CD14-positive monocyte (primary cell): ENCODE measurements around the gene ARID1B. TPM values are rescaled to one million over a fixed set of nuclear protein-coding genes. Genes with fewer than 3 reads are reported as not detected.
A peak's percentile ranks its signal among the peaks of the same experiment; 100 is the strongest.

Experiments used
- DNase-seq, 3 donors: peaks; one replicate each; pipeline ENCODE4 v3.0.0-alpha.2; 2011 to 2022
- H2AFZ ChIP-seq: 2 replicates; pipeline ENCODE4 v1.6.0; 2012; ENCODE audit warnings: mild to moderate bottlenecking, low read depth, low read length, inconsistent platforms; ENCODE audit not compliant: insufficient read depth, poor library complexity, severe bottlenecking
- H3K27ac ChIP-seq, 2 donors: 1 replicate in 1 of 2; 2 replicates in 1 of 2; pipeline ENCODE4 v1.5.1; 2012 to 2013; ENCODE audit warnings: low read length in 2 of 2, control low read depth in 1 of 2, inconsistent platforms in 1 of 2, low read depth in 1 of 2, mild to moderate bottlenecking in 1 of 2
- H3K27me3 ChIP-seq, 2 donors: one replicate each; pipeline versions ENCODE4 v1.6.0 to v1.6.1; 2011 to 2013; ENCODE audit warnings: low read length in 2 of 2; ENCODE audit not compliant: control insufficient read depth in 2 of 2, insufficient read depth in 2 of 2
- H3K36me3 ChIP-seq, 2 donors: replicated peaks in 1 of 2; 1 replicate in 1 of 2; 2 replicates in 1 of 2; pipeline versions ENCODE4 v1.5.1 to v1.6.1; 2012 to 2013; ENCODE audit warnings: low read length in 2 of 2, control low read depth in 1 of 2, inconsistent platforms in 1 of 2, mild to moderate bottlenecking in 1 of 2; ENCODE audit not compliant: insufficient read depth in 2 of 2, control insufficient read depth in 1 of 2
- H3K4me1 ChIP-seq, 2 donors: 1 replicate in 1 of 2; 2 replicates in 1 of 2; pipeline versions ENCODE4 v1.5.1 to v1.6.1; 2012 to 2013; ENCODE audit warnings: low read length in 2 of 2, control low read depth in 1 of 2, inconsistent platforms in 1 of 2, mild to moderate bottlenecking in 1 of 2, moderate library complexity in 1 of 2; ENCODE audit not compliant: insufficient read depth in 2 of 2, control insufficient read depth in 1 of 2
- H3K4me2 ChIP-seq: replicated peaks from 2 replicates; pipeline ENCODE3; 2012; ENCODE audit warnings: low read length, moderate library complexity, mild to moderate bottlenecking; ENCODE audit not compliant: poor library complexity, severe bottlenecking; ENCODE audit errors: extremely low read depth
- H3K4me3 ChIP-seq, 3 experiments: fragments of 200-600 bp in 1 of 3; sonication (generic) in 1 of 3; replicated peaks in 1 of 3; 1 replicate in 2 of 3; 2 replicates in 1 of 3; pipeline ENCODE4 v1.5.1; 2011 to 2013; ENCODE audit warnings: low read length in 3 of 3, mild to moderate bottlenecking in 3 of 3, control low read depth in 2 of 3, low read depth in 2 of 3, inconsistent platforms in 1 of 3, moderate library complexity in 1 of 3
- H3K79me2 ChIP-seq: 2 replicates; pipeline ENCODE4 v1.6.0; 2012; ENCODE audit warnings: mild to moderate bottlenecking, control low read depth, inconsistent platforms, low read length, moderate library complexity; ENCODE audit not compliant: insufficient read depth
- H3K9ac ChIP-seq: 2 replicates; pipeline ENCODE4 v1.6.0; 2017; ENCODE audit warnings: low read length, mild to moderate bottlenecking; ENCODE audit not compliant: insufficient read depth, poor library complexity, severe bottlenecking
- H3K9me3 ChIP-seq, 2 donors: replicated peaks in 1 of 2; 1 replicate in 1 of 2; 2 replicates in 1 of 2; pipeline versions ENCODE4 v1.5.1 to v1.6.1; 2012 to 2013; ENCODE audit warnings: low read length in 2 of 2, control low read depth in 1 of 2; ENCODE audit not compliant: control insufficient read depth in 1 of 2, insufficient read depth in 1 of 2
- H4K20me1 ChIP-seq: 2 replicates; pipeline ENCODE4 v1.6.0; 2012; ENCODE audit warnings: mild to moderate bottlenecking, low read length, control low read depth, moderate library complexity; ENCODE audit not compliant: insufficient read depth
- H3K27ac Mint-ChIP-seq, 7 donors: one replicate each; pipeline ENCODE4 v1.8.0; 2020; ENCODE audit warnings: mild to moderate bottlenecking in 7 of 7, mixed read lengths in 7 of 7, moderate library complexity in 6 of 7, inconsistent platforms in 2 of 7
- H3K27me3 Mint-ChIP-seq, 3 donors: one replicate each; pipeline ENCODE4 v1.8.0; 2021 to 2022; ENCODE audit warnings: low read depth in 3 of 3, mild to moderate bottlenecking in 3 of 3, mixed read lengths in 3 of 3, moderate library complexity in 3 of 3, inconsistent platforms in 1 of 3
- H3K36me3 Mint-ChIP-seq, 2 donors: one replicate each; pipeline ENCODE4 v1.8.0; 2020; ENCODE audit warnings: mixed read lengths in 2 of 2, inconsistent platforms in 1 of 2, mild to moderate bottlenecking in 1 of 2
- H3K4me1 Mint-ChIP-seq: one replicate; pipeline ENCODE4 v1.8.0; 2020; ENCODE audit warnings: mild to moderate bottlenecking, mixed read lengths
- H3K4me3 Mint-ChIP-seq, 2 donors: one replicate each; pipeline ENCODE4 v1.8.0; 2020; ENCODE audit warnings: mild to moderate bottlenecking in 2 of 2, mixed read lengths in 2 of 2, moderate library complexity in 1 of 2
- H3K9me3 Mint-ChIP-seq, 7 donors: one replicate each; pipeline ENCODE4 v1.8.0; 2020 to 2022; ENCODE audit warnings: mixed read lengths in 7 of 7, mild to moderate bottlenecking in 6 of 7, moderate library complexity in 6 of 7, inconsistent platforms in 2 of 7
- CTCF ChIP-seq: fragments of 200-600 bp; IDR thresholded peaks from one replicate; pipeline ENCODE4 v1.8.0; 2022; ENCODE audit warnings: antibody characterized with exemption, mild to moderate bottlenecking
- WGBS: methylation state at CpG from one replicate; pipeline ENCODE4 v1.1.5; 2013; ENCODE audit warnings: missing lambda C conversion rate; ENCODE audit not compliant: insufficient coverage; 5-methylcytosine and 5-hydroxymethylcytosine counted together
- intact Hi-C, 2 donors: fragments of 100-400 bp; cut with micrococcal nuclease; formaldehyde crosslinking; loops; one replicate each; pipeline versions ENCODE4 v1.15.0 to v1.15.1; 2023
- polyA plus RNA-seq, 3 donors: library from polyadenylated mRNA; depleted of rRNA in 1 of 3; unstranded in 2 of 3; stranded (reverse) in 1 of 3; fragments of 300-500 nt in 2 of 3; fragments of >200 nt in 1 of 3; fragmentation: Illumina TruSeq in 2 of 3; gene quantifications; 1 replicate in 2 of 3; 2 replicates in 1 of 3; pipeline ENCODE4 v1.2.3, GENCODE V29; 2012 to 2021

The ARID1B gene
- polyA plus RNA-seq, 3 donors, result 3.2 to 22.1 (median 3.8) TPM

- WGBS, result no CpG with 5 or more reads among the region's 3 CpGs
- Histone ChIP-seq H3K4me2 (no peak overlapping the region), H3K27ac (no peak overlapping the region), H3K9ac (no peak overlapping the region), H3K4me1 (no peaks in the 10 kb centered on the region), H3K9me3 (no peaks in the 10 kb centered on the region), H3K4me3 (no peak overlapping the region), H3K27me3 (no peaks in the 10 kb centered on the region), H3K79me2 (peaks cover 87% of the 10 kb centered on the region), H4K20me1 (peaks cover 62% of the 10 kb centered on the region), H2AFZ (no peak overlapping the region), H3K36me3 (peaks cover 18 to 26% of the 10 kb centered on the region in 2 donors)
- intact Hi-C loops, result no loop called here
- DNase-seq, result no peak
- Mint-ChIP-seq H3K4me3 (no peak overlapping the region), H3K9me3 (no peaks in the 10 kb centered on the region), H3K27ac (peak overlapping the region in 2 of 7 donors; percentile 21 to 27), H3K27me3 (no peaks in the 10 kb centered on the region), H3K4me1 (peaks cover 4% of the 10 kb centered on the region), H3K36me3 (peaks cover 40 to 42% of the 10 kb centered on the region in 2 donors)
- no peak for TF ChIP-seq CTCF
Observed at GRCh38 chr6:156832669-156833068, 55.5 kb downstream of the ARID1B start.

GRCh38 chr6:156833755-156834154 is 56.6 kb downstream of the ARID1B start:
- Mint-ChIP-seq H3K36me3 (peaks cover 40 to 42% of the 10 kb centered on the region in 2 donors), H3K27me3 (no peaks in the 10 kb centered on the region), H3K4me3 (no peak overlapping the region), H3K9me3 (no peaks in the 10 kb centered on the region), H3K27ac (no peak overlapping the region), H3K4me1 (no peaks in the 10 kb centered on the region)
- Histone ChIP-seq H4K20me1 (peaks cover 59% of the 10 kb centered on the region), H3K79me2 (peaks cover 84% of the 10 kb centered on the region), H3K27ac (no peak overlapping the region), H3K4me3 (no peak overlapping the region), H3K4me1 (peaks cover 0 to 1% of the 10 kb centered on the region in 2 donors), H3K27me3 (no peaks in the 10 kb centered on the region), H3K9ac (no peak overlapping the region), H3K4me2 (no peak overlapping the region), H3K9me3 (no peaks in the 10 kb centered on the region), H2AFZ (no peak overlapping the region), H3K36me3 (peaks cover 16 to 26% of the 10 kb centered on the region in 2 donors)
- WGBS, result no CpG with 5 or more reads among the region's 1 CpG
- TF ChIP-seq CTCF, result no peak
- intact Hi-C loops, result no loop called here
- no peak for DNase-seq
